T-cell (primary cell): ENCODE measurements around the gene RAB31. TPM values are rescaled to one million over a fixed set of nuclear protein-coding genes. Genes with fewer than 3 reads are reported as not detected.
A peak's percentile ranks its signal among the peaks of the same experiment; 100 is the strongest.

Source experiments
- ATAC-seq, 4 experiments: fragments of 200-7000 bp in 3 of 4; fragments of 150-1000 bp in 1 of 4; cut with Tn5 transposase; replicated peaks in 1 of 4; 1 replicate in 3 of 4; 2 replicates in 1 of 4; pipeline ENCODE4 v1.10.0; 2021; ENCODE audit warnings: moderate library complexity in 3 of 4, mild to moderate bottlenecking in 2 of 4, moderate number of reproducible peaks in 1 of 4
- CTCF ChIA-PET, 2 donors: fragments of 300-600 bp; sonication (Branson Sonifier 250); formaldehyde crosslinking; loops; one replicate each; lab custom pipeline; 2022; ENCODE audit warnings: antibody characterized with exemption in 2 of 2; lab: Charles Lee
- POLR2A ChIA-PET, 2 donors: fragments of 300-600 bp; sonication (Branson Sonifier 250); formaldehyde crosslinking; loops; one replicate each; lab custom pipeline; 2022; ENCODE audit warnings: antibody characterized with exemption in 2 of 2; lab: Charles Lee
- DNase-seq, 35 experiments: peaks; one replicate each; pipeline versions ENCODE4 v3.0.0 to v3.0.0-alpha.2; 2013 to 2023
- H3K27ac ChIP-seq: one replicate; pipeline ENCODE4 v1.5.1; 2013; ENCODE audit warnings: low read length
- H3K27me3 ChIP-seq, 2 experiments: replicated peaks in 1 of 2; 1 replicate in 1 of 2; 2 replicates in 1 of 2; pipeline versions ENCODE4 v1.6.1 to v1.7.0; 2013; ENCODE audit warnings: low read length in 1 of 2, mixed read lengths in 1 of 2; ENCODE audit not compliant: control insufficient read depth in 2 of 2, insufficient read depth in 2 of 2; ENCODE audit errors: extremely low read depth in 1 of 2
- H3K36me3 ChIP-seq, 2 donors: 1 replicate in 1 of 2; 2 replicates in 1 of 2; pipeline versions ENCODE4 v1.6.1 to v1.7.0; 2013; ENCODE audit warnings: low read length in 1 of 2; ENCODE audit not compliant: control insufficient read depth in 2 of 2, insufficient read depth in 1 of 2; ENCODE audit errors: extremely low read depth in 1 of 2
- H3K4me1 ChIP-seq, 2 experiments: 1 replicate in 1 of 2; 2 replicates in 1 of 2; pipeline versions ENCODE4 v1.6.1 to v1.7.0; 2013; ENCODE audit warnings: low read length in 2 of 2, mixed read lengths in 1 of 2; ENCODE audit not compliant: insufficient read depth in 2 of 2, control insufficient read depth in 1 of 2; ENCODE audit errors: extremely low read depth in 1 of 2
- H3K4me3 ChIP-seq, 2 donors: 1 replicate in 1 of 2; 2 replicates in 1 of 2; pipeline versions ENCODE4 v1.5.1 to v1.7.0; 2013; ENCODE audit warnings: mild to moderate bottlenecking in 2 of 2, low read length in 1 of 2, moderate library complexity in 1 of 2; ENCODE audit not compliant: control insufficient read depth in 1 of 2; ENCODE audit errors: extremely low read depth in 1 of 2
- H3K9me3 ChIP-seq: 2 replicates; pipeline ENCODE4 v1.7.0; 2013
- H3K27ac Mint-ChIP-seq, 2 donors: one replicate each; pipeline ENCODE4 v1.8.0; 2020 to 2021; ENCODE audit warnings: mild to moderate bottlenecking in 2 of 2, mixed read lengths in 2 of 2
- H3K27me3 Mint-ChIP-seq, 2 donors: one replicate each; pipeline ENCODE4 v1.8.0; 2021 to 2022; ENCODE audit warnings: mixed read lengths in 2 of 2
- H3K36me3 Mint-ChIP-seq: one replicate; pipeline ENCODE4 v1.8.0; 2021; ENCODE audit warnings: mixed read lengths
- H3K4me1 Mint-ChIP-seq, 3 donors: one replicate each; pipeline ENCODE4 v1.8.0; 2020 to 2022; ENCODE audit warnings: mixed read lengths in 3 of 3, mild to moderate bottlenecking in 1 of 3
- H3K4me3 Mint-ChIP-seq, 3 donors: one replicate each; pipeline ENCODE4 v1.8.0; 2020 to 2022; ENCODE audit warnings: mild to moderate bottlenecking in 3 of 3, mixed read lengths in 3 of 3, moderate library complexity in 3 of 3
- H3K9me3 Mint-ChIP-seq, 3 donors: one replicate each; pipeline ENCODE4 v1.8.0; 2020 to 2022; ENCODE audit warnings: mixed read lengths in 3 of 3
- WGBS: methylation state at CpG from one replicate; pipeline ENCODE4 v1.1.5; 2013; ENCODE audit warnings: missing lambda C conversion rate; ENCODE audit not compliant: insufficient coverage; 5-methylcytosine and 5-hydroxymethylcytosine counted together
- total RNA-seq, 35 experiments: library from RNA in 6 of 35; stranded (reverse) in 6 of 35; fragments of 120-200 nt in 1 of 35; gene quantifications; one replicate each; pipeline versions ENCODE4 v1.2.1 to v1.2.4 and lab custom pipeline; 2013 to 2026

Gene RAB31, protein sequence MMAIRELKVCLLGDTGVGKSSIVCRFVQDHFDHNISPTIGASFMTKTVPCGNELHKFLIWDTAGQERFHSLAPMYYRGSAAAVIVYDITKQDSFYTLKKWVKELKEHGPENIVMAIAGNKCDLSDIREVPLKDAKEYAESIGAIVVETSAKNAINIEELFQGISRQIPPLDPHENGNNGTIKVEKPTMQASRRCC
- total RNA-seq (1 to 10 TPM in 4 of 5 donors, under 1 TPM in 1; 0.60 to 2.0 (median 1.5) TPM), total RNA-seq (lab: John Stamatoyannopoulos, UW) (0.23 to 23.0 (median 1.7) reads per million in 29 experiments)
- 0.92 TPM for total RNA-seq (2013)

DNA sequence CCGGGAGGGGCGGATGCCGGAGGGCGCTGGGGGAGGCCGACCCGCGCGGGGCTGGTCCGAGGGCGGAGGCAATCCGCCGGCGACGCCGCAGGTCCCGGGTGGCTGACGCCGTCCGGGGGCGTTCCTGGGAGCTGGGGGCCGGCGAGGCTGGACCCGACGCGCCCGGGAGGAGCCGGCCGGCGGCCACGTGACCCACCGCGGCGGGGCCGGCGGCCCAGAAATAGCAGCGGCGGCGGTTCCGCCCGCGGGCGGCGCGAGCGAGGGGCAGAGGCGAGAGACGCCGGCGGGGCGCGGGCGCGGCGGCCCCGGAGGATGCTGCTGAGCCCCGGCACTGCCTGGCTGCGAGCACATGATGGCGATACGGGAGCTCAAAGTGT, at the start of gene RAB31:
Gene RAB31 (plus strand): TSS at position 245 of the 377 bp plus-strand sequence. CDS start 105 bp downstream, at position 350.
- H3K36me3 Mint-ChIP-seq = no peaks in the 10 kb centered on the region

DNA sequence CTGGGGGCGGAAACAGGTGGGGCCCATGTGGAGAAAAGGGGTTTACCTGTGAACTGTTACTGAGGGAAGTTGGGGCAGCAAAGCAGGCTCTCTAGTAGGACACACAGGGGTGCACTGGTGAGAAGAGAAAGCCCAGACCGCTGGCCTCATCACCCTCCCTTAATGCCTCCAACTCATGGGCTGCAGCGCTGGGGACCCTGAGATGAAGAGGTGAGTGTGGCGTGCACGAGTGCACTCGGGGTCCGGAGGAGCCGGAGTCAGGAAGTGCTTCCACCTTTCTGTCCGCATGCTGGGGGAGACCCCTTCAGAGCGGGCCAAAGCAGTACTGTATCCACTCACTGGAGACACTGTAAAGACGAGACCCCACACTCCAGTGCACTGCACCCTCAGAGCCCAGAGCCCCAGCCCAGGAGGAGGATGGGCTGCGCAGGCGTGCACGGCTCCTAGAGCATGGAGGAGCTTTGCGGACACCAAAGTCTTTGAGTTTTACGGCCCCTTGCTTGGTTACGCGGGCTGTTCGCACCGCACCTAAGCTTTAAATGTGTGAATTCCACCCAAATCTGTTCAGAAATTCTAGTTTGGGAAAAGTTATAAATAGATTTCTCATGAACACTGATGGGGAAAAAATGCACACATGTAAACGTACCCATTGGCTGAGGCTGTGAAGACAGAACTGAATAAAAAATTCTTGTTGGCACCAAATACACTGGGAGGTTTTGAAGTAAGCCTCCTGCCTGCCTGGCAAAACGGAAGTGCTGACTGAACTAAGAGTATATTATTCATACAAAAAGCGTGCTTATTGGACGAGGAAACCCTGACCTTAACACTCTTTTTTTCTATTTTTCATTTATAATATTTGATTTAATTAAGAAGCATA, 48.4 kb upstream of the RAB31 start:
- H3K27ac ChIP-seq = no peak overlapping the region
- DNase-seq = no peak
- ChIA-PET POLR2A (no interaction called here), CTCF (no interaction called here)
- Mint-ChIP-seq H3K4me3 (no peak overlapping the region), H3K9me3 (no peaks in the 10 kb centered on the region), H3K36me3 (no peaks in the 10 kb centered on the region), H3K4me1 (no peaks in the 10 kb centered on the region), H3K27me3 (peaks cover 0 to 3% of the 10 kb centered on the region in 2 donors), H3K27ac (no peak overlapping the region)
- H3K4me3 ChIP-seq = no peak overlapping the region
- no peaks in the 10 kb centered on the region for H3K9me3 ChIP-seq
- 82% methylated on average over 14 of the region's 24 CpGs for WGBS
- no peaks in the 10 kb centered on the region for H3K4me1 ChIP-seq
- ATAC-seq = no peak
- H3K36me3 ChIP-seq = no peaks in the 10 kb centered on the region
- H3K27me3 ChIP-seq = peaks cover 0 to 9% of the 10 kb centered on the region in 2 experiments

More for the DNA sequence above, at the start of gene RAB31:
- DNase-seq = peak in 9 of 35 experiments; percentile 2 to 44 (median 7)
- Mint-ChIP-seq H3K4me3 (peak within 1 kb of the TSS; percentile 71 to 74 (median 74)), H3K9me3 (no peaks in the 10 kb centered on the region), H3K27ac (no peak within 1 kb of the TSS), H3K27me3 (peaks cover 58 to 69% of the 10 kb centered on the region in 2 donors), H3K4me1 (peaks cover 12 to 31% (median 16%) of the 10 kb centered on the region in 3 donors)
- peak in 3 of 4 experiments; percentile 40 to 49 (median 47) for ATAC-seq
- Histone ChIP-seq H3K27ac (no peak within 1 kb of the TSS), H3K4me3 (peak within 1 kb of the TSS; percentile 19 to 68), H3K36me3 (no peaks in the 10 kb centered on the region), H3K27me3 (peaks cover 5 to 53% of the 10 kb centered on the region in 2 experiments), H3K4me1 (peaks cover 0 to 23% of the 10 kb centered on the region in 2 experiments), H3K9me3 (no peaks in the 10 kb centered on the region)
- ChIA-PET CTCF (no interaction called here), POLR2A (no interaction called here)
- under 1% methylated on average over 58 of the region's 59 CpGs for WGBS

DNA sequence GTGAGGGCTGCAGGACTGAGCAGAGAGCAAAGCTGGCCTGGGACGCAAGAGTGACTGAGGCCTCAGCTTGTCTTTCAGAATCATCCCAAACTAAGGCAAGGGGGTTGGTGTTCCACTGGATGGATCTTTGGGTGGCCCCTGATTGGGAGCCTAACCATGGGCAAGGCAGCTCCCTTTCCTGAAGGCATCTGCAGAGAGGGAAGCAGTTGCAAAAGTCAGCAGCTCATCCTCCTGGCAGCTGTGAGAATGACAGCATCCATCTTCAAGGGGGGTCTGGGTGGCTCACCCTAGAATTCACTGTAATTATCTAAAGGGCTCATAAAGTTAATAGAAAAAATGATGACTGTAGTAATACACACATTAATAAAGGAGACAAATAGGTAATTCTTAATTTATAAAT, 46.5 kb upstream of the RAB31 start:
- no peak overlapping the region for H3K27ac Mint-ChIP-seq
- no peaks in the 10 kb centered on the region for H3K36me3 Mint-ChIP-seq
- Histone ChIP-seq H3K27me3 (peaks cover 0 to 14% of the 10 kb centered on the region in 2 experiments), H3K4me3 (no peak overlapping the region), H3K9me3 (no peaks in the 10 kb centered on the region), H3K27ac (no peak overlapping the region), H3K4me1 (no peaks in the 10 kb centered on the region), H3K36me3 (no peaks in the 10 kb centered on the region)
- no CpG with 5 or more reads among the region's 1 CpG for WGBS
- POLR2A ChIA-PET = no interaction called here
- peaks cover 0 to 2% of the 10 kb centered on the region in 2 donors for H3K27me3 Mint-ChIP-seq
- no peaks in the 10 kb centered on the region for H3K4me1 Mint-ChIP-seq
- H3K9me3 Mint-ChIP-seq = no peaks in the 10 kb centered on the region
- CTCF ChIA-PET = no interaction called here
- DNase-seq (peak in 1 of 35 experiments; percentile 16), ATAC-seq (no peak)
- no peak overlapping the region for H3K4me3 Mint-ChIP-seq

DNA sequence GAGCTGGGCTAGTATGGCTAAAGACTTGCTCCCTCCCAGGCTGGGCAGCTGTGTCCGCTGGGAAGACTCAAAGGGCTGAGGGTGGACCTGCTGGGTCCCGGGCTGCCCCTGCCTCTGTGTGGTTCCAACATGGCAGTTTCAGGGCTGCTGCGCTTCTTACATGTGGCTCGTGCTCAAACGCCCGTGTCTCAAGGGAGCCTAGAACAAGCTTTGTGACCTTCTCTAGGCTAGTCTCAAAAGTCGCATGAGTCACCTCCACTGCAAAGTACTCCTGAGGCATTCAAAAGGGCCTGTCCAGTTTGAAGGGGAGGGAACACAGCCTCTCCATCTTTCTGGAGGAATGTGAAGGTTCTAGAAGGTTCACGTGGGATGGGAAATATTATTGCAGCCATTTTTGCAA, 44.7 kb upstream of the RAB31 start:
- no peak overlapping the region for H3K27ac Mint-ChIP-seq
- 91% methylated on average over 7 of the region's 8 CpGs for WGBS

DNA sequence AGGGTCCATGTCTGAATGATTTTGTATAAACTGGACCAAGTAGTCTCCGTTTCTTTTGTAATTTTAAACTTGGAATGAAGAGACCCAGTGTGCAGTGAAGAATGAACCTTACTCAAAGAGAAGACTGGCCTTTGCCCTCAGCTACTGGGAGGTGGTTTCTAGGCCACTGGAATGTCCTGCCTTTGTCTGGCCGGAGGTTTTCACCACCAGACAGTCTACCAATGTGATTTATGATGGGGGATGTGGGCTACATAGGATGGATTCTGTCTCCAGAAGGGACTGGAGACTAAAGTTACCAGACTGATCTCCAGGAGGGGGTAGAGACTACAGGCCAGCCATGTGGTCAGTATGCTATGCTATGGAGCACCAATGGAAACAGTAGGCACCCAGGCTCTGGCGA, 42.8 kb upstream of the RAB31 start:
- Mint-ChIP-seq H3K4me1 (no peaks in the 10 kb centered on the region), H3K36me3 (no peaks in the 10 kb centered on the region), H3K27ac (no peak overlapping the region), H3K27me3 (peaks cover 2 to 4% of the 10 kb centered on the region in 2 donors), H3K4me3 (no peak overlapping the region), H3K9me3 (no peaks in the 10 kb centered on the region)
- no peaks in the 10 kb centered on the region for H3K4me1 ChIP-seq
- H3K36me3 ChIP-seq = no peaks in the 10 kb centered on the region
- ATAC-seq (no peak), DNase-seq (no peak)
- 100% methylated on average over 3 of the region's 3 CpGs for WGBS
- H3K4me3 ChIP-seq = no peak overlapping the region
- POLR2A ChIA-PET = no interaction called here
- no peak overlapping the region for H3K27ac ChIP-seq
- no peaks in the 10 kb centered on the region for H3K9me3 ChIP-seq
- CTCF ChIA-PET = no interaction called here
- peaks cover 0 to 5% of the 10 kb centered on the region in 2 experiments for H3K27me3 ChIP-seq

More for the DNA sequence above, 44.7 kb upstream of the RAB31 start:
- no peak for DNase-seq
- Mint-ChIP-seq H3K4me1 (no peaks in the 10 kb centered on the region), H3K36me3 (no peaks in the 10 kb centered on the region), H3K27me3 (peaks cover 0 to 2% of the 10 kb centered on the region in 2 donors), H3K4me3 (no peak overlapping the region), H3K9me3 (no peaks in the 10 kb centered on the region)
- Histone ChIP-seq H3K27me3 (peaks cover 0 to 9% of the 10 kb centered on the region in 2 experiments), H3K36me3 (no peaks in the 10 kb centered on the region), H3K4me3 (no peak overlapping the region), H3K4me1 (no peaks in the 10 kb centered on the region), H3K27ac (no peak overlapping the region), H3K9me3 (no peaks in the 10 kb centered on the region)
- ATAC-seq = no peak
- ChIA-PET POLR2A (no interaction called here), CTCF (no interaction called here)

DNA sequence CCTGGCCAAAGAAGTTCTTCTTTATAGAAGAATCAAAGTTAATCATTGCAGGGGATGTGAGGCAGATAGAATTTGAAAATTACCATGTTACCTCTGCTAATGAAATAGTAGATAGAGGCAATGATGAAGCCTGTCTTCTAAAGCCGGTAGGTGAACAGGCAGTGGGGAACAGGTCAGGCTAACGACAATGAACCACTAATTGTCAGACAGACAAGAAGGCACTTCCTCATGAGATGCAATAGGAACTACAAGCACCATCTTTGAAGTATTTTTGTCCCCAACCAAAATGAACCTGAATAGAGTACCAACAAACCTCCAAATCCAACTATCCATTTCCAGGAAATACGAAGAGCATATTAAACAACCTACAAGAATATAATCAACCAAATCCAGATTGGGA, 41.6 kb upstream of the RAB31 start:
- Mint-ChIP-seq H3K36me3 (no peaks in the 10 kb centered on the region), H3K27ac (no peak overlapping the region), H3K9me3 (no peaks in the 10 kb centered on the region), H3K4me3 (no peak overlapping the region), H3K27me3 (peaks cover 2 to 4% of the 10 kb centered on the region in 2 donors), H3K4me1 (no peaks in the 10 kb centered on the region)
- 68% methylated on average over 2 of the region's 3 CpGs for WGBS
- Histone ChIP-seq H3K27me3 (peaks cover 0 to 5% of the 10 kb centered on the region in 2 experiments), H3K36me3 (no peaks in the 10 kb centered on the region), H3K9me3 (no peaks in the 10 kb centered on the region), H3K4me1 (no peaks in the 10 kb centered on the region), H3K4me3 (no peak overlapping the region), H3K27ac (no peak overlapping the region)
- POLR2A ChIA-PET = no interaction called here
- DNase-seq = no peak
- no peak for ATAC-seq
- CTCF ChIA-PET = no interaction called here
